Limb (tissue), 2 donors: Measurements from ENCODE around the gene KIR2DL1.
"Not testable (repeated sequence)": the region's sequence is repeated elsewhere in the genome, so short reads cannot be mapped to it uniquely, and the experiment has no call there.

Experiments
- DNase-seq, 2 donors: peaks; one replicate each; pipeline ENCODE4 v3.0.0-alpha.2; 2016; ENCODE audit errors: extremely low spot score in 2 of 2

KIR2DL1 gene

GRCh38 chr19:54817670-54818536 lies 48.3 kb downstream of the KIR2DL1 start:
- DNase-seq = no peak

DNA sequence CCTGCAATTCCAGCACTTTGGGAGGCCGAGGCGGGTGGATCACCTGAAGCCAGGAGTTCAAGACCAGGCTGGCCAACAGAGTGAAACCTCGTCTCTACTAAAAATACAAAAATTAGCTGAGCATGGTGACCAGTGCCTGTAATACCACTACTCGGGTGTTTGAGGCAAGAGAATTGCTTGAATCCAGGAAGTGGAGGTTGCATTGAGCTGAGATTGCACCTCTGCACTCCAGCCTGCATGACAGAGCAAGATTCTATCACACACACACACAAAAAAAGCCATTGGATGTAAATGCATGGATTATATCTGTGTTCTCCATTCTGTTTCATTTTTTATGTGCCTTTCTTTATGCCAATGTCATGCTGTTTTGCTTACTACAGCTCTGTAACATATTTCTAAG lies 54.8 kb downstream of the KIR2DL1 start:
- DNase-seq = not testable (repeated sequence)

DNA sequence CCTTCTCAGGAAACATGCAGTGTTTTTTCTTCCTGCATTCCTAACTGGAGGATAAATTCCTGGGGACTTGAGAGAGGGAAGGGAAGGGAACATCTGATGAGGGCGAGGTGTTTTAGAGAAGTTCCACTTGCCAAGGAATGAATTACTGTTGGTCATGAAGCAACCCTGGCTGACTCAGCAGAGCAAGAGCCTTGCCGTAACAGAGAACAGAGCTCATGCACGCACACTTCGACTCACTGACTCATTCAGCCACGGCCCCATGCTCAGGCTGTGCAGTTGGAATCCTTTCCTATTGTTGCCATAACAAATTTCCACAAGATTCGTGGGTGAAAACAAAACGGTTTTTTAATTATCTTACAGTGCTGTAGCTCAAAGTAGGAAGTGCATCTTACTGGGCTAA lies 55.7 kb downstream of the KIR2DL1 start:
- not testable (repeated sequence) for DNase-seq

- DNase-seq = not testable (repeated sequence)
Observed at GRCh38 chr19:54828064-54828463, 58.5 kb downstream of the KIR2DL1 start.

DNA sequence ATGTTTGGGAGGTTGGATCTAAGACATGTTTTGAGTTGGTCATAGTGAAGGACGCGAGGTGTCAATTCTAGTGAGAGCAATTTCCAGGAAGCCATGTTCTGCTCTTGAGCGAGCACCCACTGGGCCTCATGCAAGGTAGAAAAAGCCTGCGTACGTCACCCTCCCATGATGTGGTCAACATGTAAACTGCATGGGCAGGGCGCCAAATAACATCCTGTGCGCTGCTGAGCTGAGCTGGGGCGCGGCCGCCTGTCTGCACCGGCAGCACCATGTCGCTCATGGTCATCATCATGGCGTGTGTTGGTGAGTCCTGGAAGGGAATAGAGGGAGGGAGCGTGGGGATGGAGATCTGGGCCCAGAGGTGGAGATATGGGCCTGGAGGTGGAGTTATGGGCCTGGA lies 62.9 kb downstream of the KIR2DL1 start, which contains the start of gene KIR2DS4:
TSS of gene KIR2DS4 (plus strand) at position 181 of the 400 bp plus-strand sequence.
- not testable (repeated sequence) for DNase-seq
